NT2/D1 (cell line): ENCODE measurements around the gene LTN1.

Experiments used
- SUZ12 ChIP-seq: IDR thresholded peaks from 2 replicates; pipeline ENCODE4 v1.6.1; 2011; ENCODE audit not compliant: insufficient read length, insufficient read depth; ENCODE audit errors: extremely low read depth
- YY1 ChIP-seq: IDR thresholded peaks from 2 replicates; pipeline ENCODE4 v1.6.1; 2011; ENCODE audit not compliant: insufficient read length, insufficient read depth
- ZNF274 ChIP-seq: IDR thresholded peaks from 2 replicates; pipeline ENCODE4 v1.6.1; 2011; ENCODE audit warnings: mild to moderate bottlenecking, low read depth, low read length

GRCh38 chr21:28938726-28939125 is 54.0 kb downstream of the LTN1 start:
- TF ChIP-seq SUZ12 (no peak), YY1 (no peak), ZNF274 (no peak)
